Mesendoderm (in vitro differentiated cells): ENCODE measurements around the gene PRPS1L1.

Source experiments
- DNase-seq: peaks from one replicate; pipeline ENCODE4 v3.0.0; 2013
- H2AK5ac ChIP-seq: 2 replicates; pipeline ENCODE4 v1.6.1; 2013; ENCODE audit warnings: low read length, inconsistent platforms
- H2BK120ac ChIP-seq: 2 replicates; pipeline ENCODE4 v1.6.1; 2013; ENCODE audit warnings: low read depth, mild to moderate bottlenecking, low read length, moderate library complexity, mixed read lengths
- H2BK15ac ChIP-seq: replicated peaks from 2 replicates; pipeline ENCODE4 v1.6.1; 2013; ENCODE audit warnings: low read depth, mild to moderate bottlenecking, moderate library complexity
- H2BK5ac ChIP-seq: 2 replicates; pipeline ENCODE4 v1.6.1; 2013; ENCODE audit warnings: low read length, inconsistent platforms
- H3K18ac ChIP-seq: 2 replicates; pipeline ENCODE4 v1.6.1; 2013; ENCODE audit warnings: mild to moderate bottlenecking, low read length, mixed read lengths
- H3K23ac ChIP-seq: one replicate; pipeline ENCODE4 v1.6.1; 2013; ENCODE audit warnings: low read length
- H3K27ac ChIP-seq: 2 replicates; pipeline ENCODE4 v1.5.1; 2013; ENCODE audit warnings: low read depth, mild to moderate bottlenecking, inconsistent platforms, low read length, moderate library complexity
- H3K27me3 ChIP-seq: 2 replicates; pipeline ENCODE4 v1.6.1; 2013; ENCODE audit warnings: low read length, control low read depth, mild to moderate bottlenecking, inconsistent platforms; ENCODE audit not compliant: insufficient read depth, poor library complexity
- H3K36me3 ChIP-seq: 2 replicates; pipeline ENCODE4 v1.6.1; 2013; ENCODE audit warnings: low read length, inconsistent platforms; ENCODE audit not compliant: control insufficient read depth, insufficient read depth
- H3K4ac ChIP-seq: one replicate; pipeline ENCODE4 v1.6.1; 2013; ENCODE audit warnings: low read depth, mild to moderate bottlenecking, low read length, moderate library complexity
- H3K4me1 ChIP-seq: 2 replicates; pipeline ENCODE4 v1.6.1; 2013; ENCODE audit warnings: low read depth, low read length, inconsistent platforms; ENCODE audit not compliant: control insufficient read depth
- H3K4me2 ChIP-seq: 2 replicates; pipeline ENCODE4 v1.6.1; 2013; ENCODE audit warnings: low read length
- H3K4me3 ChIP-seq: 2 replicates; pipeline ENCODE4 v1.5.1; 2013; ENCODE audit warnings: mild to moderate bottlenecking, low read length
- H3K56ac ChIP-seq: one replicate; pipeline ENCODE4 v1.6.1; 2013; ENCODE audit warnings: low read length
- H3K79me1 ChIP-seq: 2 replicates; pipeline ENCODE4 v1.6.1; 2013; ENCODE audit warnings: low read length, inconsistent platforms
- H3K79me2 ChIP-seq: 2 replicates; pipeline ENCODE4 v1.6.1; 2013; ENCODE audit warnings: mild to moderate bottlenecking, low read length; ENCODE audit not compliant: control insufficient read depth, insufficient read depth
- H3K9ac ChIP-seq: 2 replicates; pipeline ENCODE4 v1.6.1; 2013; ENCODE audit warnings: low read length, inconsistent platforms
- H4K5ac ChIP-seq: one replicate; pipeline ENCODE4 v1.6.1; 2013; ENCODE audit warnings: low read length
- H4K8ac ChIP-seq: one replicate; pipeline ENCODE4 v1.6.1; 2013; ENCODE audit warnings: low read depth, mild to moderate bottlenecking, control low read depth, low read length, moderate library complexity
- WGBS: extraction: QIAGEN DNeasy Blood & Tissue Kit; methylation state at CpG from one replicate; pipeline ENCODE4 v1.1.7; 2013; ENCODE audit warnings: low lambda C conversion rate, missing lambda C conversion rate; ENCODE audit not compliant: insufficient coverage; ENCODE audit errors: extremely low coverage; 5-methylcytosine and 5-hydroxymethylcytosine counted together

The PRPS1L1 gene

GRCh38 chr7:18004372-18004771, 23.3 kb downstream of the PRPS1L1 start:
- whole genome bisulfite sequencing = no CpG with 5 or more reads among the region's 3 CpGs
- Histone ChIP-seq H2AK5ac (no peak overlapping the region), H3K27ac (no peak overlapping the region), H3K9ac (no peak overlapping the region), H3K56ac (no peak overlapping the region), H4K8ac (no peak overlapping the region), H3K36me3 (no peaks in the 10 kb centered on the region), H3K4ac (no peak overlapping the region), H3K4me1 (no peaks in the 10 kb centered on the region), H2BK5ac (no peak overlapping the region), H3K4me3 (no peak overlapping the region), H3K18ac (no peak overlapping the region), H3K23ac (no peak overlapping the region), H3K79me1 (no peaks in the 10 kb centered on the region), H4K5ac (no peak overlapping the region), H2BK15ac (no peak overlapping the region), H2BK120ac (no peak overlapping the region), H3K27me3 (no peaks in the 10 kb centered on the region), H3K79me2 (no peaks in the 10 kb centered on the region), H3K4me2 (no peak overlapping the region)
- no peak for DNase-seq

GRCh38 chr7:18003286-18003994, 24.2 kb downstream of the PRPS1L1 start:
- H2BK5ac ChIP-seq = no peak overlapping the region
- H3K18ac ChIP-seq = no peak overlapping the region
- no peak overlapping the region for H3K27ac ChIP-seq
- no peaks in the 10 kb centered on the region for H3K27me3 ChIP-seq
- no peak overlapping the region for H2BK15ac ChIP-seq
- no peak overlapping the region for H3K4ac ChIP-seq
- H3K4me3 ChIP-seq = no peak overlapping the region
- no peak overlapping the region for H4K8ac ChIP-seq
- H3K9ac ChIP-seq = no peak overlapping the region
- H2BK120ac ChIP-seq = no peak overlapping the region
- H3K4me2 ChIP-seq = no peak overlapping the region
- H4K5ac ChIP-seq = no peak overlapping the region
- no peaks in the 10 kb centered on the region for H3K79me2 ChIP-seq
- no peaks in the 10 kb centered on the region for H3K4me1 ChIP-seq
- WGBS = no CpG with 5 or more reads among the region's 4 CpGs
- no peak overlapping the region for H3K23ac ChIP-seq
- no peaks in the 10 kb centered on the region for H3K79me1 ChIP-seq
- H2AK5ac ChIP-seq = no peak overlapping the region
- peak; percentile 49 for DNase-seq
- no peaks in the 10 kb centered on the region for H3K36me3 ChIP-seq
- H3K56ac ChIP-seq = no peak overlapping the region

- no peak overlapping the region for H4K5ac ChIP-seq
- no peak overlapping the region for H2AK5ac ChIP-seq
- H2BK15ac ChIP-seq = no peak overlapping the region
- H3K4ac ChIP-seq = no peak overlapping the region
- no peak overlapping the region for H3K23ac ChIP-seq
- no CpG with 5 or more reads among the region's 2 CpGs for WGBS
- no peaks in the 10 kb centered on the region for H3K36me3 ChIP-seq
- H3K27ac ChIP-seq = no peak overlapping the region
- H3K4me2 ChIP-seq = no peak overlapping the region
- no peak overlapping the region for H2BK5ac ChIP-seq
- no peaks in the 10 kb centered on the region for H3K79me2 ChIP-seq
- no peak overlapping the region for H3K4me3 ChIP-seq
- H4K8ac ChIP-seq = no peak overlapping the region
- H3K9ac ChIP-seq = no peak overlapping the region
- H3K79me1 ChIP-seq = no peaks in the 10 kb centered on the region
- no peak overlapping the region for H2BK120ac ChIP-seq
- no peaks in the 10 kb centered on the region for H3K27me3 ChIP-seq
- no peaks in the 10 kb centered on the region for H3K4me1 ChIP-seq
- H3K18ac ChIP-seq = no peak overlapping the region
- DNase-seq = no peak
- no peak overlapping the region for H3K56ac ChIP-seq
Observed at GRCh38 chr7:17998692-17999091, 29.0 kb downstream of the PRPS1L1 start.

- H2BK5ac ChIP-seq = no peak overlapping the region
- DNase-seq = no peak
- H3K4me1 ChIP-seq = no peaks in the 10 kb centered on the region
- H3K4me2 ChIP-seq = no peak overlapping the region
- H3K79me1 ChIP-seq = no peaks in the 10 kb centered on the region
- no peak overlapping the region for H4K5ac ChIP-seq
- no peak overlapping the region for H3K4ac ChIP-seq
- no peaks in the 10 kb centered on the region for H3K79me2 ChIP-seq
- H3K27me3 ChIP-seq = no peaks in the 10 kb centered on the region
- no peak overlapping the region for H2BK15ac ChIP-seq
- H3K4me3 ChIP-seq = no peak overlapping the region
- H3K18ac ChIP-seq = no peak overlapping the region
- no peak overlapping the region for H3K56ac ChIP-seq
- no CpG with 5 or more reads among the region's 1 CpG for WGBS
- no peak overlapping the region for H3K27ac ChIP-seq
- no peak overlapping the region for H3K23ac ChIP-seq
- H2BK120ac ChIP-seq = no peak overlapping the region
- H3K36me3 ChIP-seq = no peaks in the 10 kb centered on the region
- H2AK5ac ChIP-seq = no peak overlapping the region
- no peak overlapping the region for H3K9ac ChIP-seq
- H4K8ac ChIP-seq = no peak overlapping the region
Observed at GRCh38 chr7:17996442-17997223, 31.0 kb downstream of the PRPS1L1 start.

GRCh38 chr7:17996040-17996439, 31.6 kb downstream of the PRPS1L1 start:
- Histone ChIP-seq H3K23ac (no peak overlapping the region), H3K27ac (no peak overlapping the region), H2BK5ac (no peak overlapping the region), H2BK15ac (no peak overlapping the region), H3K18ac (no peak overlapping the region), H3K79me2 (no peaks in the 10 kb centered on the region), H3K4ac (no peak overlapping the region), H3K56ac (no peak overlapping the region), H3K9ac (no peak overlapping the region), H2BK120ac (no peak overlapping the region), H3K36me3 (no peaks in the 10 kb centered on the region), H3K4me2 (no peak overlapping the region), H4K8ac (no peak overlapping the region), H3K4me3 (no peak overlapping the region), H3K79me1 (no peaks in the 10 kb centered on the region), H4K5ac (no peak overlapping the region), H3K4me1 (no peaks in the 10 kb centered on the region), H3K27me3 (no peaks in the 10 kb centered on the region), H2AK5ac (no peak overlapping the region)
- WGBS = no CpG with 5 or more reads among the region's 2 CpGs
- DNase-seq = no peak
